Effector memory CD8-positive, alpha-beta T cell (primary cell): ENCODE data around the gene SLC26A9.

ENCODE experiments used
- ATAC-seq: fragments of 150-1000 bp; cut with Tn5 transposase; replicated peaks from 2 replicates; pipeline ENCODE4 v1.10.0; 2021; ENCODE audit warnings: mild to moderate bottlenecking, moderate library complexity
- DNase-seq, 3 experiments: peaks; one replicate each; pipeline ENCODE4 v3.0.0; 2021
- H3K27ac Mint-ChIP-seq, 2 donors: one replicate each; pipeline ENCODE4 v1.8.0; 2022; ENCODE audit warnings: mild to moderate bottlenecking in 2 of 2, mixed read lengths in 2 of 2, moderate library complexity in 2 of 2
- H3K27me3 Mint-ChIP-seq, 2 donors: one replicate each; pipeline ENCODE4 v1.8.0; 2022; ENCODE audit warnings: mixed read lengths in 2 of 2
- H3K36me3 Mint-ChIP-seq: one replicate; pipeline ENCODE4 v1.8.0; 2022; ENCODE audit warnings: mild to moderate bottlenecking, moderate library complexity, mixed read lengths; ENCODE audit not compliant: insufficient read depth
- H3K4me1 Mint-ChIP-seq, 2 donors: one replicate each; pipeline ENCODE4 v1.8.0; 2022; ENCODE audit warnings: low read depth in 2 of 2, mixed read lengths in 2 of 2
- H3K4me3 Mint-ChIP-seq, 2 donors: one replicate each; pipeline ENCODE4 v1.8.0; 2022; ENCODE audit warnings: mild to moderate bottlenecking in 2 of 2, mixed read lengths in 2 of 2, moderate library complexity in 2 of 2
- H3K9me3 Mint-ChIP-seq, 2 donors: one replicate each; pipeline ENCODE4 v1.8.0; 2022; ENCODE audit warnings: mixed read lengths in 2 of 2

Gene SLC26A9

DNA sequence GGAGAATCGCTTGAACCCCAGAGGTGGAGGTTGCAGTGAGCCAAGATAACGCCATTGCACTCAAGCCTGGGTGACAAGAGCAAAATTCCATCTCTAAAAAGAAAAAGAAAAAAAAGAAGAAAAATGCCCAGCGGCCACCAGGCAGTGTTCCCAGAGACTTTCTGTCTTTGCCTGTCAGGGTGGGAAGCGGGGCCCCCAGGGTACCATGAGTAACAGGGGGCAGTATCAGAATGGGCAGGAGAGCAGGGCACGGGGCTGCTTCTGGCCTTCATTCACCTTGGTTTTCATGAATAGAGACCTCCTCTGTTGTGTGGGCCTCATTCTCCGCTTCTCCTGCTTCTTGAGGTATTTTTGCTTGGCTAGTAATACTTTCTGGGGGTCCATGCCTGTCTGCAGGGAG lies 20.4 kb downstream of the SLC26A9 start:
- no peaks in the 10 kb centered on the region for H3K9me3 Mint-ChIP-seq
- H3K4me1 Mint-ChIP-seq = no peaks in the 10 kb centered on the region
- ATAC-seq (no peak), DNase-seq (no peak)
- no peak overlapping the region for H3K27ac Mint-ChIP-seq
- no peak overlapping the region for H3K4me3 Mint-ChIP-seq
- peaks cover 20 to 38% of the 10 kb centered on the region in 2 donors for H3K27me3 Mint-ChIP-seq
- H3K36me3 Mint-ChIP-seq = no peaks in the 10 kb centered on the region

DNA sequence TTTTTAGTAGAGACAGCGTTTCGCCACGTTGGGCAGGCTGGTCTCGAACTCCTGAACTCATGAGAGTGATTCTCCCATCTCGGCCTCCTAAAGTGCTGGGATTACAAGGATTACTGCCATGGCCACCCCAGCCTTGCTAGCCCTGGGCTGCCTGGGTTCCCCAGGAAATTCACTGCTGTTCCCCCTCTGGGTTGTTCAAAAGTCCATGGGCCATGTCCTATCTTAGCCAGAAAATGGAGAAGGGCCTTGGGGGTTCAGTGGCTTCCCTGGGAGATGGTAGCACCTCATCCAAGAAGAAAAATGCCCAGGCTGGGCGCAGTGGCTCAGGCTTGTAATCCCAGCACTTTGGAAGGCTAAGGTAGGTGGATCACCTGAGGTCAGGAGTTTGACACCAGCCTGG lies 20.9 kb downstream of the SLC26A9 start:
- Mint-ChIP-seq H3K27me3 (peaks cover 21 to 39% of the 10 kb centered on the region in 2 donors), H3K4me3 (no peak overlapping the region), H3K36me3 (no peaks in the 10 kb centered on the region), H3K27ac (no peak overlapping the region), H3K9me3 (no peaks in the 10 kb centered on the region), H3K4me1 (no peaks in the 10 kb centered on the region)
- DNase-seq = no peak
- ATAC-seq = no peak

DNA sequence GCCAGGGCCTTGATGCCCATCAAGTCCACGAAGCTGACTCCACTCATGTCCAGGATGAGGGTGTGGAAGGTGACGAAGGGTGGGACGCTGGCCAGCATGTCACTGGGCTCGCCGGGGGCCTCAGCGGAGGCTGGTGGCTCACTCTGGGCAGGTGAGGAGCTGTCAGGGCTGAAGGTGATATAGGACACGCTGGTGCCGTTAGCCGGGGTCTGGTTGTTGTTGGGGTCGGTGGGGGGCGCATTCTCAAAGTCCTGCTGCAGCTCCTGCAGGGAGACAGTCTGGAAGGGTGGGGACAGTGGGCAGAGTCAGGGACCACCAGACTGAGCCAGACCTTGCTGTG lies 21.7 kb downstream of the SLC26A9 start:
- Mint-ChIP-seq H3K36me3 (no peaks in the 10 kb centered on the region), H3K4me1 (no peaks in the 10 kb centered on the region), H3K9me3 (no peaks in the 10 kb centered on the region), H3K27me3 (peaks cover 14 to 39% of the 10 kb centered on the region in 2 donors), H3K27ac (no peak overlapping the region), H3K4me3 (no peak overlapping the region)
- ATAC-seq (no peak), DNase-seq (no peak)

DNA sequence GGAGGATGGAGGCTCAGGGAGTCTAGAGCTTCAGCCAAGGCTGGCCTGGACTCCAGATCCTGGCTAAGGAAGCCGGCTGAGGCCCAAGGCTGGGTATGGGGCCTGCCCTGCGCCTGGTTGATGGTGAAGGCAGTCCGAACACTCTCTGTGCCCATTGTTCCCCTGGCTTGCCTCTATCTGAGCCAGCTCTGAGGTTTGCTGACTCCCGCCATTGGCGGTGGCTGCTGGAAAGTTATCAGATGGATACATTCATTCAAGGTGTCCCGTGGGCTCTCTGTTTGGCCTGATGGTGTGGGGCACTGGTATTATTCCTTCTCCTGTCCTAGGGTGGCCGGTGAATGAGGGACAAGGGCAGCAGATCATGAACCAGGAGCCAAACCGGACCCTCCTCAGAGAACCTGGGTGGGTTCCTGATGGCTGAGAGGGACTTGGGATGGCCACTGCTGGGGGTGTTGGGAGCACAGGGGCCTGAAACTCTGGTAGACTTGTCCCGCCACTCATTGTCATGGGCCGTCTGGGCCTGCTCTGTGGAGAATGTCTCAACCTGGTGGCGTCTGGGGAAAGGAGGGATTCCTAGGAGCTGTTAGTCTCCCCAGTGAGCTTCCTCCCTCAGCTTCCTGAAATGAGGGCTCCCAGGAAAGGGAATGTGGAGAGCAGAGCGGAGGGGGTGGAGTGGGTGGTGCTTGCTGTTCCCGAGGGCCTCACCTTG lies 22.2 kb downstream of the SLC26A9 start:
- no peaks in the 10 kb centered on the region for H3K4me1 Mint-ChIP-seq
- H3K27me3 Mint-ChIP-seq = peaks cover 9 to 39% of the 10 kb centered on the region in 2 donors
- ATAC-seq (no peak), DNase-seq (no peak)
- H3K36me3 Mint-ChIP-seq = no peaks in the 10 kb centered on the region
- H3K4me3 Mint-ChIP-seq = no peak overlapping the region
- no peak overlapping the region for H3K27ac Mint-ChIP-seq
- no peaks in the 10 kb centered on the region for H3K9me3 Mint-ChIP-seq

DNA sequence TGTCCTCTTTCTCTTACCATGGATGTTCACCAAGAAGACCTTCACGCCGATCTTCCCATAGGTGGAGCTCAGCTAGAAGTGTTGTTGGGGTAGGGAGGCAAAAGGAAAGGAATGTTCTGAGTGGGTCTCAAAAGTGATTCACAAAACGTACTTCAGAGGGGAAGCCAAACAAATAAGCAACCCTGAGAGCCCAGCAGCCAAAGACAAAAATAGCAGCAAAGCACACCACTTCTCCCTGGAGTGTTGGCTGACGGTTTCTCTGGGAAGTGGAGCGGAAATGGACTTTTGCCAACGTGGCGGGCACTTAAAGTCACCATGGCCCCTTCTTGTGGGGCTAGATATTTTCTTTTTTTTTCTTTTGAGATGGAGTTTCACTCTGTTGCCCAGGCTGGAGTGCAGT lies 23.1 kb downstream of the SLC26A9 start:
- ATAC-seq = no peak
- no peaks in the 10 kb centered on the region for H3K4me1 Mint-ChIP-seq
- no peak for DNase-seq

DNA sequence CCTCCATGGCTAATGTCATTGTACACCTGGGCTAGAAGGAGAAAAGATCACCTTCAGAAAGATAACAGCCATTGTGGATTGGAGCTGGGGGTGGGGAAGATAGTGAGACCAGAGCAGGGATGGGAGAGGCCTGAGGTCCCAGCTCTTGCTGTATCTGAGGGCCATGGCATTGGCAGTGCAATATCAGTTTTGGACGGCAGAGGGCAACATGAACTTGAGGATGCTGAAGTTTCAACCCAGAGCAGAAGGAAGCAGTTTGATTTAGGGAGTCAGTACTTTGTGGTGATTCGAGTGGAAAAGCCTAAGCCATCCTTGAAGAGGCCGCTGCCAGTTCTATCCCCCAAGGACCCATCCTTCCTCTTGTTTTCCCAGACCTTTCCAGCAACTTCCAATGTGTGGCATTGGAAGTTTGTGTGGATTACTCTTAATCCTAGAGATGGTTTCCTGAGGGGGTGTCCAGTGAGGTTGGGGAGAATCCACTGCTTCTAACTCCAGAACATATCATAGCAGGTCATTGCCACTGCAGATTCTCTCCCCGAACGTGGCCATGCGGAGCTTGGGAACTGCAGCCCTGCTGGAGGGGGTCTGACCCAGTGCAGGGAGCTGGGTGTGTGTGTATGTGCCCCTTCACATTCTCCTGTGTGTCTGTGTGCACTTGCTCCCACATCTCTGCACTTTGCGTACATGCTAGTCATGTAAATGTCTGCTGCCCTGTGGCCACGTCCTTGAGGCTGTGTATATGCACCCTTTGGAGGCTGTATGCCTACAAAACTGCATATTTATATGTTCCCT lies 24.1 kb downstream of the SLC26A9 start:
- peak; percentile 52 to 68 (median 56) for DNase-seq
- Mint-ChIP-seq H3K4me3 (no peak overlapping the region), H3K27me3 (peaks cover 4 to 56% of the 10 kb centered on the region in 2 donors), H3K27ac (no peak overlapping the region), H3K9me3 (no peaks in the 10 kb centered on the region), H3K36me3 (peaks cover 3% of the 10 kb centered on the region), H3K4me1 (no peaks in the 10 kb centered on the region)
- peak; percentile 71 for ATAC-seq

More for the DNA sequence above, 23.1 kb downstream of the SLC26A9 start:
- Mint-ChIP-seq H3K27ac (no peak overlapping the region), H3K4me3 (no peak overlapping the region), H3K36me3 (peaks cover under 1% of the 10 kb centered on the region), H3K9me3 (no peaks in the 10 kb centered on the region), H3K27me3 (peaks cover 9 to 46% of the 10 kb centered on the region in 2 donors)

DNA sequence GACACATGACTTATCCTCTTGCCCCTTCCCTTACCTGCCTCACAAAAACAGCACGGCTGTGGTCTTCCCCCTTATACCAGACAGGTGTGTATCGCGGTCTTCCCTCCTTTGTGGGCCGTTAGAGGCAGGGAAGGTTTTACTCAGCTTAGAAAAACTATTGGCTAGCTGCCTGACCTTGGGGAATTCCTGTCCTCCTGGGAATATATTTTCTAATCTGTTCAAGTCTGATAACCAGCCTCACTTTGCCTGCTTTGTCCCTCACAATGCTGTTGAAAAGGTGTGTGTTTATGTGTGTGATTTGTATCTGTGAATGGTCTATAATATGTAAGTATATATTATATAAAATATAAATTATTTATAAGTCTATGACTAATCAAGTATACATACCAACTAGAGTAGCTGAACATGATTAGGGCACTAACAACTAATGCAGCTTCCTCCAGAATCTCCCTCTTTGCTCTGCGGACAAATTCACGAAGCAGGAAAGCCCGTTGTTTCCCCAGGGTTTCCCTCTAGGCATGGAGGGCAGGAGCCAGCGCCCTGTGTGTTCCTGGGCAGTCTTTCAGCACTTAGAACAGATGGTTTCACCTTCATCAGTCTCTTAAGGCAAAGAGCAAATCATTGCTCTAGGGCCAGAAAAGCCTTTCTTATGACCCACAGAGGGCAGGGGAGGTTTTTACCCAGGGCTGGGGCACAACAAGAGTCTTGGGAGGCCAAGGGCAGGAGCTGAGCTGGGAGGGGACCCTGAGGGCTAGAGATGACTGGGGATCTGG lies 25.6 kb downstream of the SLC26A9 start:
- H3K9me3 Mint-ChIP-seq = no peaks in the 10 kb centered on the region
- H3K27ac Mint-ChIP-seq = no peak overlapping the region
- peaks cover 3% of the 10 kb centered on the region for H3K36me3 Mint-ChIP-seq
- no peaks in the 10 kb centered on the region for H3K4me1 Mint-ChIP-seq
- DNase-seq = no peak
- H3K27me3 Mint-ChIP-seq = peaks cover 11 to 71% of the 10 kb centered on the region in 2 donors
- no peak for ATAC-seq
- no peak overlapping the region for H3K4me3 Mint-ChIP-seq

DNA sequence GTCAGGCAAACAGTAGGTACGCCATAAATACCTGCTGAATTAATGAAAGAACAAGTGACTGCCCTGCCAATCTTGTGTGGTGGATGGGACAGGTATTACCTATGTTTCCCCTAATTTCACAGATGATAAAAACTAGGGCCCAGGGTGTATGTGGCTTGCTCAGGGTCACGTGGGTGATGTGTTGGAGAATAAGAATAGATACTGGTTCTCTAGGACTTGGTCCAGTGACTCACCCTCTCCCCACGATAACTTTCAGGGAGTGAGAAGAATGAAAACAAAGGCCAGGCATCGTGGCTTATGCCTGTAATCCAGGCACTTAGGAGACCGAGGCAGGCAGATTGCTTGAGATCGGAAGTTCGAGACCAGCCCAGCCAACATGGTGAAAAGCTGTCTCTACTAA lies 26.7 kb downstream of the SLC26A9 start:
- Mint-ChIP-seq H3K9me3 (no peaks in the 10 kb centered on the region), H3K27me3 (peaks cover 11 to 77% of the 10 kb centered on the region in 2 donors), H3K36me3 (peaks cover 3% of the 10 kb centered on the region), H3K4me1 (no peaks in the 10 kb centered on the region), H3K4me3 (no peak overlapping the region), H3K27ac (no peak overlapping the region)
- ATAC-seq = no peak
- DNase-seq = no peak

DNA sequence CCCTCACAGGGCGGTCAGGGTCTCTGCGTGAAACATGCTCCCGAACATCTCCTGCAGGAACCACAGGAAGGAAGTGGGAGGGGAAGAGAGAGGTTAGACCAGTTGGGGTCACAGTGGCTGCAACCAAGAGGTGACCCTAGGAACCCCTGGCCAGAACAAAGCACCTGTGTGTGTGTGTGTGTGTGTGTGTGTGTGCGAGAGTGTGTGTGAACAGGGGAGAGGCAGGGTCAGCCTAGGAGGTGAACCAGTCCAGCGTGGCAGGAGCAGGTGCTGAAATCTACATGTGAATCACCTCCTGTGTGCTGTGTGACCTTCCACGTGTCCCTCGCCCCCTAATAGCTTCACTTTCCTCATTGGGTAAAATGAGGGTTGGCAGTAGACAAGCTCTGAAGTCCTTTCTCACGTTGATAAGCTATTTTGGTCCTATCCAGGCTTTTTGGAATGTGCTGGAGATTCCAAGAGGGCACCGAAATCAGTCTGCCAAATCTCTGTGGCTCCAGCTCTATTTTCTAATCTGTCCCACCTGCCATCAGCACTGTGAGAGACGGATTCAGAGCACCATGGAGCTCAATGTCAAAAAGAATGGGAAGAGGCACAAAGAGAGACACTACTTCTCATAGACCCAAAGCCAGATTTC lies 27.8 kb downstream of the SLC26A9 start:
- H3K4me3 Mint-ChIP-seq = no peak overlapping the region
- ATAC-seq (no peak), DNase-seq (no peak)
- H3K4me1 Mint-ChIP-seq = no peaks in the 10 kb centered on the region
- peaks cover 11 to 70% of the 10 kb centered on the region in 2 donors for H3K27me3 Mint-ChIP-seq
- no peak overlapping the region for H3K27ac Mint-ChIP-seq
- no peaks in the 10 kb centered on the region for H3K9me3 Mint-ChIP-seq
- peaks cover 3% of the 10 kb centered on the region for H3K36me3 Mint-ChIP-seq

DNA sequence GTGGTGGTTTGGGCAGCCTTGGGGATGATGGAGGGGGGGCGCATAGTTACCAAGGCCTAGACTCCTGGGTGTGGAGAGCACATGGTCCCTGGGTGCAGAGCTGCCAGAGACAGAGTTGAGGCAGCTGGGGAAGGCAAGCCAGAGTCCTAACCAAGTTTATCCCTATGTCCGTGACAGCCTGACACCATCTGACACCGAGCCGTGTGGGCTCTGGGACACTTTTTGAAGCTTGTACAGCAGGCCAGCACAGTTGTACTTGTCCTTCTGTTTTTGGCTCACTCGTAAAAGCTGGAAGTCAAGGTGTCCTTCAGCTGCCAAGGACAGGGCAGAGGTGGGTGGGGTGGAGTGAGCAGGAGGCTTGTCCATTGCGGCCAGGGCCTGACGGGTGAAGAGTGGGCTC lies 28.5 kb downstream of the SLC26A9 start:
- ATAC-seq (no peak), DNase-seq (no peak)
- peaks cover 11 to 63% of the 10 kb centered on the region in 2 donors for H3K27me3 Mint-ChIP-seq
- no peaks in the 10 kb centered on the region for H3K4me1 Mint-ChIP-seq
- H3K9me3 Mint-ChIP-seq = no peaks in the 10 kb centered on the region
- H3K4me3 Mint-ChIP-seq = no peak overlapping the region
- no peak overlapping the region for H3K27ac Mint-ChIP-seq
- peaks cover 3% of the 10 kb centered on the region for H3K36me3 Mint-ChIP-seq

DNA sequence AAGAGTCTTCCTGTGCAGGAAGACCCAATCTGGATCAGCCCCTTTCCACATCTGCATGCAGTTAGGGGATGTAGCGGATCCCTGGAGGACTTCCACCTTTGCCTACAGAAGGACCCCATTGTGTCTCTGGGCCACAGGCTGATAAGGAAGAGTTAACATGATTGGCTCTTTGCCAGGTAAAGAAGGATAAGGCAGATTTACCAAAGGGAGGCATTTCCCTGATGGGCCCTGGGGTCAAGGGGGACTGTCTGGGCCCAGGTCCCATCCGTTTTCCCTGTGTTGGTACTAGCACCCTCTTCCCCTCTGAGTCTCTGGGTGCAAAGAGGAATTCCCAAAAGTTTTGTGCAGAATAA lies 29.1 kb downstream of the SLC26A9 start:
- no peak for ATAC-seq
- Mint-ChIP-seq H3K27ac (no peak overlapping the region), H3K9me3 (no peaks in the 10 kb centered on the region), H3K36me3 (peaks cover 3% of the 10 kb centered on the region), H3K4me3 (no peak overlapping the region), H3K4me1 (no peaks in the 10 kb centered on the region), H3K27me3 (peaks cover 11 to 66% of the 10 kb centered on the region in 2 donors)
- DNase-seq = no peak

DNA sequence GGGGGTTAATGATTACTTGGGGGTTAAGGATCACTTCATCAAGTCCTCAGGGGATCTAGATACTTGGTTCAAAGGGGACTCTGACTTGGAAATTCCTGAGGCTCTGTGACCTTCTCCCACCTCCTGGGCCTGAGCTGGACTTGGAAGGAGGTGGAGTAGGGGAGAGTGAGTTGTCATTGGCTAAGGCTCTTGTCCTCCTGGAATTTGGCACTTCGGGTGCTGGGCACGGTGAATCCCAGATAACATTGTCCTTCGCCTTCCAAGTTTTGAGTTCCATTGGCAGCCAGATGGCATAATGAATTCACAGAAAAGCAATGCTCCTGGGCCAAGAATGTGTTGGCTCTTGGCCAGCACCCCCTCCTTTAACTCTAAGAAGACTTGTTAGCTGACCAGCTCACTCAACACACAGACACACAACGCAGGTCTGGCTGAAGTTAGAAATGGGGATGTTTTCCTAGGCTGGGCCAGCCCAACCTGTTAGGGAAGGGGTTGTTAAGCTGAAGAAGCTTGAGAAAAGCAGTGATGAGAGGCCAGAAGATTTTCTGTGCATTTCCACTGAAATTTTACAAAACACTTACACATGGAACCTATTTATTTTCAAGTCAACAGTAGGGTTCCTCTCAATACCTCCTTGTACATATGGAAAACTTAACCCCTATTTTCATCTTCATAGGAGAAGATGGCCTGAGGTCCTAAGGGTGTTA lies 29.7 kb downstream of the SLC26A9 start:
- Mint-ChIP-seq H3K36me3 (peaks cover 3% of the 10 kb centered on the region), H3K9me3 (no peaks in the 10 kb centered on the region), H3K4me1 (no peaks in the 10 kb centered on the region), H3K27me3 (peaks cover 11 to 67% of the 10 kb centered on the region in 2 donors), H3K27ac (peak overlapping the region in 1 of 2 donors; percentile 53), H3K4me3 (no peak overlapping the region)
- ATAC-seq = no peak
- DNase-seq = no peak

DNA sequence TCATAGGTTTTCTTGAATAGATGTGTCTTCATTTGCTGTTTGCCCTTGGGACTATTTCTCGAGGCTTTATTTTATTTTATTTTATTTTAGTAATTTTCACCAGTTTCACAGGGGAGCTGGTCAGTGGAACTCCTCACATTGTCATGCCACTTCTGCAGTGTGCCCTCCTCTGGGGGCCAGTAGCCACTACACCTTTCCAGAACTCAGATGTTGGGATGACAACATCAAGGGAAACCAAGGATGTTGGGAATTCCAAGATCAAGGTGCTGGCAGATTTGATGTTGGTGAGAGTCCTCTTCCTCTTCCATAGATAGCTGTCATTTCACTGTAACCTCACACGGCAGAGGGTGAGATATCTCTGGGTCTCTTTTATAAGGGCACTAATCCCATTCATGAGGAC lies 35.5 kb downstream of the SLC26A9 start:
- no peaks in the 10 kb centered on the region for H3K9me3 Mint-ChIP-seq
- H3K27me3 Mint-ChIP-seq = peaks cover 5 to 19% of the 10 kb centered on the region in 2 donors
- no peak overlapping the region for H3K4me3 Mint-ChIP-seq
- H3K36me3 Mint-ChIP-seq = no peaks in the 10 kb centered on the region
- no peaks in the 10 kb centered on the region for H3K4me1 Mint-ChIP-seq
- ATAC-seq = no peak
- DNase-seq = no peak
- H3K27ac Mint-ChIP-seq = no peak overlapping the region
